ENCODE data around the gene ENAM. TPM values are rescaled to one million over a fixed set of nuclear protein-coding genes. Genes with fewer than 3 reads are reported as not detected.
"Not testable (repeated sequence)": the region's sequence is repeated elsewhere in the genome, so short reads cannot be mapped to it uniquely, and the experiment has no call there.

Gene ENAM
- total RNA-seq, 1 donor from 2014 or later = 0.05 TPM

- no peak for DNase-seq (ENCODE audit: low spot score, unreplicated experiment)
- Mint-ChIP-seq H3K4me1 (ENCODE audit: low read depth) (peaks cover 10% of the 10 kb centered on the region), H3K36me3 (ENCODE audit: insufficient read depth) (no peaks in the 10 kb centered on the region), H3K27ac (no peak overlapping the region), H3K27me3 (no peaks in the 10 kb centered on the region), H3K9me3 (ENCODE audit: low read depth) (no peaks in the 10 kb centered on the region), H3K4me3 (ENCODE audit: low read depth) (no peak overlapping the region)
- TF ChIP-seq, protein P1, sequence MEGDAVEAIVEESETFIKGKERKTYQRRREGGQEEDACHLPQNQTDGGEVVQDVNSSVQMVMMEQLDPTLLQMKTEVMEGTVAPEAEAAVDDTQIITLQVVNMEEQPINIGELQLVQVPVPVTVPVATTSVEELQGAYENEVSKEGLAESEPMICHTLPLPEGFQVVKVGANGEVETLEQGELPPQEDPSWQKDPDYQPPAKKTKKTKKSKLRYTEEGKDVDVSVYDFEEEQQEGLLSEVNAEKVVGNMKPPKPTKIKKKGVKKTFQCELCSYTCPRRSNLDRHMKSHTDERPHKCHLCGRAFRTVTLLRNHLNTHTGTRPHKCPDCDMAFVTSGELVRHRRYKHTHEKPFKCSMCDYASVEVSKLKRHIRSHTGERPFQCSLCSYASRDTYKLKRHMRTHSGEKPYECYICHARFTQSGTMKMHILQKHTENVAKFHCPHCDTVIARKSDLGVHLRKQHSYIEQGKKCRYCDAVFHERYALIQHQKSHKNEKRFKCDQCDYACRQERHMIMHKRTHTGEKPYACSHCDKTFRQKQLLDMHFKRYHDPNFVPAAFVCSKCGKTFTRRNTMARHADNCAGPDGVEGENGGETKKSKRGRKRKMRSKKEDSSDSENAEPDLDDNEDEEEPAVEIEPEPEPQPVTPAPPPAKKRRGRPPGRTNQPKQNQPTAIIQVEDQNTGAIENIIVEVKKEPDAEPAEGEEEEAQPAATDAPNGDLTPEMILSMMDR (IDR thresholded peaks at IDR 0.05; ENCODE audit: unreplicated experiment) = no peak
Observed at GRCh38 chr4:70634482-70634881, 5.9 kb downstream of the ENAM start.

- H3K4me3 Mint-ChIP-seq (ENCODE audit: low read depth) = no peak overlapping the region
- no peak overlapping the region for H3K27ac Mint-ChIP-seq
- TF ChIP-seq, protein P1 (IDR thresholded peaks at IDR 0.05; ENCODE audit: unreplicated experiment) = no peak
- DNase-seq (ENCODE audit: low spot score, unreplicated experiment) = no peak
- H3K9me3 Mint-ChIP-seq (ENCODE audit: low read depth) = peaks cover 2% of the 10 kb centered on the region
- H3K4me1 Mint-ChIP-seq (ENCODE audit: low read depth) = peaks cover 10% of the 10 kb centered on the region
- no peaks in the 10 kb centered on the region for H3K36me3 Mint-ChIP-seq (ENCODE audit: insufficient read depth)
- H3K27me3 Mint-ChIP-seq = no peaks in the 10 kb centered on the region
Observed at GRCh38 chr4:70637239-70637913, 8.8 kb downstream of the ENAM start.

DNA sequence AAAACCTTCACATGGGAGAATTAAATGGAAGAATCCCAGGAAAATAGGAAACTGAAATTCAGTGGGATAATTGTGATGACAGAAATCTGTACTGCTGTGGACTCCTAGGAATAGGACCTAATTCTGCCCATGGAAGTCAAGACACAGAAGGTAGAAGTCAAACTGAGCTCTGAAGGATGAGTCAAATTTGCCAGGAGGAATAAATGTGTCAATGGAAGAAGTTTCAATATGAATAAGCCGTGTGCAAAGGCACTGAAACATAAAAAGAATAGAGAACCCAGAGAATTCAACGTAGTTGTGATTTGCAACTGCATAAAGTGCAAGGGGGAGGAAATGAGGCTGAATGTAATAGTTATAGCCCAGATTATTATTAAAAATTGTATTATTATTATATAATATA is 11.6 kb downstream of the ENAM start:
- TF ChIP-seq, protein P1 (IDR thresholded peaks at IDR 0.05; ENCODE audit: unreplicated experiment) = no peak
- Mint-ChIP-seq H3K4me3 (ENCODE audit: low read depth) (no peak overlapping the region), H3K27me3 (no peaks in the 10 kb centered on the region), H3K9me3 (ENCODE audit: low read depth) (peaks cover 2% of the 10 kb centered on the region), H3K27ac (no peak overlapping the region), H3K4me1 (ENCODE audit: low read depth) (peaks cover 10% of the 10 kb centered on the region), H3K36me3 (ENCODE audit: insufficient read depth) (no peaks in the 10 kb centered on the region)
- DNase-seq (ENCODE audit: low spot score, unreplicated experiment) = no peak

- DNase-seq (ENCODE audit: low spot score, unreplicated experiment); H3K36me3 Mint-ChIP-seq (ENCODE audit: insufficient read depth); H3K4me1 Mint-ChIP-seq (ENCODE audit: low read depth); H3K27ac Mint-ChIP-seq; H3K27me3 Mint-ChIP-seq; H3K4me3 Mint-ChIP-seq (ENCODE audit: low read depth); H3K9me3 Mint-ChIP-seq (ENCODE audit: low read depth): not testable (repeated sequence)
Observed at GRCh38 chr4:70650741-70651140, 22.2 kb downstream of the ENAM start.

GRCh38 chr4:70651864-70652506 is 23.4 kb downstream of the ENAM start:
- Mint-ChIP-seq H3K9me3 (ENCODE audit: low read depth) (no peaks in the 10 kb centered on the region), H3K4me1 (ENCODE audit: low read depth) (peaks cover 3% of the 10 kb centered on the region), H3K4me3 (ENCODE audit: low read depth) (no peak overlapping the region), H3K27ac (no peak overlapping the region), H3K36me3 (ENCODE audit: insufficient read depth) (no peaks in the 10 kb centered on the region), H3K27me3 (no peaks in the 10 kb centered on the region)
- no peak for DNase-seq (ENCODE audit: low spot score, unreplicated experiment)
- TF ChIP-seq, protein P1 (IDR thresholded peaks at IDR 0.05; ENCODE audit: unreplicated experiment) = peak; percentile 66

DNA sequence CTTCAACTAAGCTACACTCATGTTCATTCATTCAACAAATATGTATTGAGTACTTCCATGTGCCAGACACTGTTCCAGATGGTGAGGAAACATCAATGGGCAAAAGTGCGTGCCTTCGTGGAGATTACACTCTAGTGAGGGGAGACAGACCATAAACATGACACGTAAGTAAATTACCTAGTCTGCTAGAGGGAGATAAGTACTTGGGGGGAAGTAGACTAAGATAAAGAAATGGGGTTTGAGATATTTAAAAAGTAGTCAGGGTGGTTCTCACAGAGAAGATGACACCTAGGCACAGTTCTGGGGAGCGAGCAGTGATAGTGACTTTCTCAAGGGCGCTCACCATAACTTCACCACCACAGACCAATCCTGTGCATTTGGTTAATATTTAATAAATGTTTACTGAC is 26.1 kb downstream of the ENAM start:
- peaks cover 3% of the 10 kb centered on the region for H3K4me1 Mint-ChIP-seq (ENCODE audit: low read depth)
- H3K27me3 Mint-ChIP-seq = no peaks in the 10 kb centered on the region
- TF ChIP-seq, protein P1 (IDR thresholded peaks at IDR 0.05; ENCODE audit: unreplicated experiment) = no peak
- H3K9me3 Mint-ChIP-seq (ENCODE audit: low read depth) = no peaks in the 10 kb centered on the region
- no peak overlapping the region for H3K27ac Mint-ChIP-seq
- DNase-seq (ENCODE audit: low spot score, unreplicated experiment) = no peak
- H3K36me3 Mint-ChIP-seq (ENCODE audit: insufficient read depth) = no peaks in the 10 kb centered on the region
- H3K4me3 Mint-ChIP-seq (ENCODE audit: low read depth) = no peak overlapping the region

All from progenitor cell of endocrine pancreas (in vitro differentiated cells).